HepG2 (cell line): Measurements from ENCODE around the gene TMEM190. TPM values are rescaled to one million over a fixed set of nuclear protein-coding genes. Genes with fewer than 3 reads are reported as not detected.
A peak's percentile ranks its signal among the peaks of the same experiment; 100 is the strongest.

ENCODE experiments used
- CHD2 ChIP-seq: IDR thresholded peaks from 2 replicates; pipeline ENCODE4 v1.6.1; 2011; ENCODE audit warnings: low read depth, low read length, improper control_type of control experiment
- MIER2 ChIP-seq: IDR thresholded peaks from 2 replicates; pipeline ENCODE4 v1.6.1; 2016; ENCODE audit warnings: missing biosample characterization, missing genetic modification reagents
- MIER3 ChIP-seq: IDR thresholded peaks from 2 replicates; pipeline ENCODE4 v1.6.1; 2016; ENCODE audit warnings: missing compliant biosample characterization, borderline replicate concordance
- PCBP2 ChIP-seq: fragments of 200-400 bp; formaldehyde crosslinking; optimal IDR thresholded peaks from 2 replicates; pipeline ENCODE3; 2018; ENCODE audit warnings: low read length, low read depth; ENCODE audit not compliant: poor library complexity, severe bottlenecking
- PHF21A ChIP-seq: sonication (generic); formaldehyde crosslinking; IDR thresholded peaks from 2 replicates; pipeline ENCODE4 v1.5.0; 2020; ENCODE audit warnings: mild to moderate bottlenecking, missing genetic modification reagents
- RXRB ChIP-seq: IDR thresholded peaks from 2 replicates; pipeline ENCODE4 v1.6.1; 2016; ENCODE audit warnings: borderline replicate concordance, missing genetic modification reagents, missing compliant biosample characterization
- SKI ChIP-seq: fragments of 450-650 bp; IDR thresholded peaks from one replicate; pipeline ENCODE4 v1.6.1; 2018; ENCODE audit warnings: mild to moderate bottlenecking; ENCODE audit not compliant: partially characterized antibody
- U2AF2 ChIP-seq: fragments of 200-400 bp; formaldehyde crosslinking; IDR thresholded peaks from 2 replicates; pipeline ENCODE4 v1.6.1; 2017; ENCODE audit warnings: low read depth, mild to moderate bottlenecking, low read length
- ZBTB7B ChIP-seq: sonication (generic); formaldehyde crosslinking; IDR thresholded peaks from 2 replicates; pipeline ENCODE4 v1.4.0; 2020; ENCODE audit warnings: missing genetic modification reagents
- ZNF160 ChIP-seq: sonication (generic); formaldehyde crosslinking; IDR thresholded peaks from 2 replicates; pipeline ENCODE4 v1.8.0; 2022; ENCODE audit warnings: mild to moderate bottlenecking, inconsistent platforms, missing genetic modification reagents
- ZNF256 ChIP-seq: sonication (generic); formaldehyde crosslinking; conservative IDR thresholded peaks from 2 replicates; pipeline ENCODE4 v1.4.0; 2020; ENCODE audit warnings: missing genetic modification reagents
- ZNF354B ChIP-seq: sonication (generic); formaldehyde crosslinking; IDR thresholded peaks from 2 replicates; pipeline ENCODE4 v1.8.0; 2022; ENCODE audit warnings: mild to moderate bottlenecking, missing genetic modification reagents
- ZNF670 ChIP-seq: sonication (generic); formaldehyde crosslinking; IDR thresholded peaks from 2 replicates; pipeline ENCODE4 v1.8.0; 2022; ENCODE audit warnings: mild to moderate bottlenecking, missing genetic modification reagents, borderline replicate concordance
- ZNF775 ChIP-seq: sonication (generic); formaldehyde crosslinking; IDR thresholded peaks from 2 replicates; pipeline ENCODE4 v1.4.0; 2020; ENCODE audit warnings: missing genetic modification reagents, mild to moderate bottlenecking, moderate library complexity, borderline replicate concordance
- polyA plus RNA-seq, 8 experiments: library from polyadenylated mRNA; depleted of rRNA in 3 of 8; stranded (reverse) in 7 of 8; unstranded in 1 of 8; fragments of >200 nt; fragmentation: Illumina TruSeq in 4 of 8; extraction: Trizol in 4 of 8; gene quantifications; 2 replicates each; pipeline versions ENCODE4 v1.2.1 to v1.2.3, GENCODE V29; 2011 to 2016; ENCODE audit warnings: low read depth in 4 of 8, missing spikeins in 1 of 8, mixed read lengths in 1 of 8; ENCODE audit not compliant: insufficient read depth in 1 of 8
- total RNA-seq, 5 experiments: library from RNA; depleted of rRNA; stranded (reverse); fragments of >200 nt; fragmentation: Illumina TruSeq; extraction: Trizol; gene quantifications; 2 replicates each; pipeline ENCODE4 v1.2.3, GENCODE V29; 2016; ENCODE audit warnings: low read depth in 1 of 5
- TF ChIP-seq, protein P1 (sequence below): sonication (generic); formaldehyde crosslinking; conservative IDR thresholded peaks from 2 replicates; pipeline ENCODE4 v1.4.0; 2020; ENCODE audit warnings: missing genetic modification reagents
- TF ChIP-seq, protein P2 (sequence below): sonication (generic); formaldehyde crosslinking; IDR thresholded peaks from 2 replicates; pipeline ENCODE4 v1.4.0; 2020; ENCODE audit warnings: low read depth, mild to moderate bottlenecking, missing genetic modification reagents
- TF ChIP-seq, protein P3 (sequence below): sonication (generic); formaldehyde crosslinking; IDR thresholded peaks from 2 replicates; pipeline ENCODE4 v1.4.0; 2020; ENCODE audit warnings: missing genetic modification reagents
- TF ChIP-seq, protein P4 (sequence below): sonication (generic); formaldehyde crosslinking; IDR thresholded peaks from 2 replicates; pipeline ENCODE4 v1.4.0; 2020; ENCODE audit warnings: low read depth, missing genetic modification reagents
- TF ChIP-seq, protein P5 (sequence below): sonication (generic); formaldehyde crosslinking; IDR thresholded peaks from 2 replicates; pipeline ENCODE4 v1.8.0; 2023; ENCODE audit warnings: mild to moderate bottlenecking, missing genetic modification reagents

The TMEM190 gene
- total and polyA plus RNA-seq, 2 of the 13 experiments (the other 11 are each of a cell fraction or from before 2014, with no cell fraction given) = 0.35 to 0.83 TPM

DNA sequence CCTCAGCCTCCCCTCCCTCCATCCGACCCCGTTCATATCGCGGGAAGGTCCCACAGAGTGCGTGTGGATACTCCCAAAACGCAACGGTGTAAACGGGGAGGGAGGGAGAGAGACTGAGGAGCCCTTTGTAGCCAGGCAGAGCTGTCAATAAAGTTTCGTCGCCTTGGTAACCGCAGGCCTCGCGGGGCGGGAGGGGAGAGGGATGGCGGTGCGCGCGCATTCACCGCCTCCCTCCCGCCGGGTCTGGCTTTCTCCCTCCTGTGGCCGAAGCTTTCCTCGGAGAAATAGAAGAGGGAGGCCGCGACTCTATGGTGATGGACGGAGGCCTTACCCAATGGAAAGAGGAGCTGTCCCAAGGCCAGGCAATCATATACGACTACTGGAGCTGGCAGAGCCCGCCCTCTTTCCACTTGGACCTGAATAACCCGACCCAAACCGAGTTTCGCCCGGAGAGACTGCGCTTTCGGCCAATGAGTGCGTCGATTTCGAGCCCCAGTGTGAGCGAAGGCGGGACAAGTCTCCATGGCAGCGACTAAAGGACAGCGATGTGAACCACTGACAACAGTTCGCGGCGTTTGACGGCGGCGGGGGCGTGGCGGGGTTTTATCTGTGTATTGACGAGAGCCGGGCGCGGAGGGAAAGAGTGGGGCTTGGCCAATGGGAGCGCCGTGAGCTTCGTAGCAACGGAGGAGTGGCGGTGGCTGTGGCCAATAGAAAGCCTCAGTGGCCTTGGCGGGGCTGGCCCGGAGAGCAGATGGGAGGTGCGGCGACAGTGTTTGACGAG lies 37.3 kb upstream of the TMEM190 start, which contains the start of gene KMT5C (continued):
- TF ChIP-seq, protein P1, sequence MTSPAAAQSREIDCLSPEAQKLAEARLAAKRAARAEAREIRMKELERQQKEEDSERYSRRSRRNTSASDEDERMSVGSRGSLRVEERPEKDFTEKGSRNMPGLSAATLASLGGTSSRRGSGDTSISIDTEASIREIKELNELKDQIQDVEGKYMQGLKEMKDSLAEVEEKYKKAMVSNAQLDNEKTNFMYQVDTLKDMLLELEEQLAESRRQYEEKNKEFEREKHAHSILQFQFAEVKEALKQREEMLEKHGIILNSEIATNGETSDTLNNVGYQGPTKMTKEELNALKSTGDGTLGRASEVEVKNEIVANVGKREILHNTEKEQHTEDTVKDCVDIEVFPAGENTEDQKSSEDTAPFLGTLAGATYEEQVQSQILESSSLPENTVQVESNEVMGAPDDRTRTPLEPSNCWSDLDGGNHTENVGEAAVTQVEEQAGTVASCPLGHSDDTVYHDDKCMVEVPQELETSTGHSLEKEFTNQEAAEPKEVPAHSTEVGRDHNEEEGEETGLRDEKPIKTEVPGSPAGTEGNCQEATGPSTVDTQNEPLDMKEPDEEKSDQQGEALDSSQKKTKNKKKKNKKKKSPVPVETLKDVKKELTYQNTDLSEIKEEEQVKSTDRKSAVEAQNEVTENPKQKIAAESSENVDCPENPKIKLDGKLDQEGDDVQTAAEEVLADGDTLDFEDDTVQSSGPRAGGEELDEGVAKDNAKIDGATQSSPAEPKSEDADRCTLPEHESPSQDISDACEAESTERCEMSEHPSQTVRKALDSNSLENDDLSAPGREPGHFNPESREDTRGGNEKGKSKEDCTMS = no peak
- peak; percentile 15; the same call in 1 of the 2 replicates for TF ChIP-seq MIER3 (CRISPR knock-in tag)
- TF ChIP-seq MIER2 (CRISPR knock-in tag) = no peak
- TF ChIP-seq ZNF354B (CRISPR knock-in tag) = no peak
- TF ChIP-seq PCBP2 = no peak
- TF ChIP-seq ZNF256 = no peak
- TF ChIP-seq ZNF775 (CRISPR knock-in tag) = no peak
- TF ChIP-seq RXRB (CRISPR knock-in tag) = peak; percentile 44
- TF ChIP-seq, protein P2, sequence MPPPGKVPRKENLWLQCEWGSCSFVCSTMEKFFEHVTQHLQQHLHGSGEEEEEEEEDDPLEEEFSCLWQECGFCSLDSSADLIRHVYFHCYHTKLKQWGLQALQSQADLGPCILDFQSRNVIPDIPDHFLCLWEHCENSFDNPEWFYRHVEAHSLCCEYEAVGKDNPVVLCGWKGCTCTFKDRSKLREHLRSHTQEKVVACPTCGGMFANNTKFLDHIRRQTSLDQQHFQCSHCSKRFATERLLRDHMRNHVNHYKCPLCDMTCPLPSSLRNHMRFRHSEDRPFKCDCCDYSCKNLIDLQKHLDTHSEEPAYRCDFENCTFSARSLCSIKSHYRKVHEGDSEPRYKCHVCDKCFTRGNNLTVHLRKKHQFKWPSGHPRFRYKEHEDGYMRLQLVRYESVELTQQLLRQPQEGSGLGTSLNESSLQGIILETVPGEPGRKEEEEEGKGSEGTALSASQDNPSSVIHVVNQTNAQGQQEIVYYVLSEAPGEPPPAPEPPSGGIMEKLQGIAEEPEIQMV (CRISPR knock-in tag) = no peak
- TF ChIP-seq, protein P3, sequence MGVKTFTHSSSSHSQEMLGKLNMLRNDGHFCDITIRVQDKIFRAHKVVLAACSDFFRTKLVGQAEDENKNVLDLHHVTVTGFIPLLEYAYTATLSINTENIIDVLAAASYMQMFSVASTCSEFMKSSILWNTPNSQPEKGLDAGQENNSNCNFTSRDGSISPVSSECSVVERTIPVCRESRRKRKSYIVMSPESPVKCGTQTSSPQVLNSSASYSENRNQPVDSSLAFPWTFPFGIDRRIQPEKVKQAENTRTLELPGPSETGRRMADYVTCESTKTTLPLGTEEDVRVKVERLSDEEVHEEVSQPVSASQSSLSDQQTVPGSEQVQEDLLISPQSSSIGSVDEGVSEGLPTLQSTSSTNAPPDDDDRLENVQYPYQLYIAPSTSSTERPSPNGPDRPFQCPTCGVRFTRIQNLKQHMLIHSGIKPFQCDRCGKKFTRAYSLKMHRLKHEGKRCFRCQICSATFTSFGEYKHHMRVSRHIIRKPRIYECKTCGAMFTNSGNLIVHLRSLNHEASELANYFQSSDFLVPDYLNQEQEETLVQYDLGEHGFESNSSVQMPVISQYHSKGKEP (CRISPR knock-in tag) = no peak
- TF ChIP-seq SKI = peak; percentile 14
- TF ChIP-seq U2AF2 = 0 out of 2 replicates have a peak, but pooled peaks have one; percentile 61
- no peak for TF ChIP-seq ZNF160
- TF ChIP-seq ZBTB7B (CRISPR knock-in tag) = no peak
- TF ChIP-seq, protein P4, sequence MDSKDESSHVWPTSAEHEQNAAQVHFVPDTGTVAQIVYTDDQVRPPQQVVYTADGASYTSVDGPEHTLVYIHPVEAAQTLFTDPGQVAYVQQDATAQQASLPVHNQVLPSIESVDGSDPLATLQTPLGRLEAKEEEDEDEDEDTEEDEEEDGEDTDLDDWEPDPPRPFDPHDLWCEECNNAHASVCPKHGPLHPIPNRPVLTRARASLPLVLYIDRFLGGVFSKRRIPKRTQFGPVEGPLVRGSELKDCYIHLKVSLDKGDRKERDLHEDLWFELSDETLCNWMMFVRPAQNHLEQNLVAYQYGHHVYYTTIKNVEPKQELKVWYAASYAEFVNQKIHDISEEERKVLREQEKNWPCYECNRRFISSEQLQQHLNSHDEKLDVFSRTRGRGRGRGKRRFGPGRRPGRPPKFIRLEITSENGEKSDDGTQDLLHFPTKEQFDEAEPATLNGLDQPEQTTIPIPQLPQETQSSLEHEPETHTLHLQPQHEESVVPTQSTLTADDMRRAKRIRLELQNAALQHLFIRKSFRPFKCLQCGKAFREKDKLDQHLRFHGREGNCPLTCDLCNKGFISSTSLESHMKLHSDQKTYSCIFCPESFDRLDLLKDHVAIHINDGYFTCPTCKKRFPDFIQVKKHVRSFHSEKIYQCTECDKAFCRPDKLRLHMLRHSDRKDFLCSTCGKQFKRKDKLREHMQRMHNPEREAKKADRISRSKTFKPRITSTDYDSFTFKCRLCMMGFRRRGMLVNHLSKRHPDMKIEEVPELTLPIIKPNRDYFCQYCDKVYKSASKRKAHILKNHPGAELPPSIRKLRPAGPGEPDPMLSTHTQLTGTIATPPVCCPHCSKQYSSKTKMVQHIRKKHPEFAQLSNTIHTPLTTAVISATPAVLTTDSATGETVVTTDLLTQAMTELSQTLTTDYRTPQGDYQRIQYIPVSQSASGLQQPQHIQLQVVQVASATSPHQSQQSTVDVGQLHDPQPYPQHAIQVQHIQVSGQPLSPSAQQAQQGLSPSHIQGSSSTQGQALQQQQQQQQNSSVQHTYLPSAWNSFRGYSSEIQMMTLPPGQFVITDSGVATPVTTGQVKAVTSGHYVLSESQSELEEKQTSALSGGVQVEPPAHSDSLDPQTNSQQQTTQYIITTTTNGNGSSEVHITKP (CRISPR knock-in tag) = peak; percentile 26; the same call in 1 of the 2 replicates
- TF ChIP-seq, protein P5, sequence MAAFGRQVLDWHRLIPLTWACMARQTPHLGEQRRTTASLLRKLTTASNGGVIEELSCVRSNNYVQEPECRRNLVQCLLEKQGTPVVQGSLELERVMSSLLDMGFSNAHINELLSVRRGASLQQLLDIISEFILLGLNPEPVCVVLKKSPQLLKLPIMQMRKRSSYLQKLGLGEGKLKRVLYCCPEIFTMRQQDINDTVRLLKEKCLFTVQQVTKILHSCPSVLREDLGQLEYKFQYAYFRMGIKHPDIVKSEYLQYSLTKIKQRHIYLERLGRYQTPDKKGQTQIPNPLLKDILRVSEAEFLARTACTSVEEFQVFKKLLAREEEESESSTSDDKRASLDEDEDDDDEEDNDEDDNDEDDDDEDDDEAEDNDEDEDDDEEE (CRISPR knock-in tag) = no peak
- TF ChIP-seq CHD2 = peak; percentile 76
- TF ChIP-seq PHF21A (CRISPR knock-in tag) = peak; percentile 36; the same call in 1 of the 2 replicates
- no peak for TF ChIP-seq ZNF670 (CRISPR knock-in tag)
